ENCODE data around the gene ITIH4. TPM values are rescaled to one million over a fixed set of nuclear protein-coding genes. Genes with fewer than 3 reads are reported as not detected.

The ITIH4 gene
- total RNA-seq, 3 donors from 2014 or later: 1.9 to 6.0 (median 4.3) TPM

GRCh38 chr3:52834871-52835501 is 4.5 kb upstream of the ITIH4 start, which contains the start of gene MUSTN1:
MUSTN1 (minus strand) TSS chr3:52835019; CDS start chr3:52834948, 71 bp downstream.
- no peak for ATAC-seq
- TF ChIP-seq, protein P1, sequence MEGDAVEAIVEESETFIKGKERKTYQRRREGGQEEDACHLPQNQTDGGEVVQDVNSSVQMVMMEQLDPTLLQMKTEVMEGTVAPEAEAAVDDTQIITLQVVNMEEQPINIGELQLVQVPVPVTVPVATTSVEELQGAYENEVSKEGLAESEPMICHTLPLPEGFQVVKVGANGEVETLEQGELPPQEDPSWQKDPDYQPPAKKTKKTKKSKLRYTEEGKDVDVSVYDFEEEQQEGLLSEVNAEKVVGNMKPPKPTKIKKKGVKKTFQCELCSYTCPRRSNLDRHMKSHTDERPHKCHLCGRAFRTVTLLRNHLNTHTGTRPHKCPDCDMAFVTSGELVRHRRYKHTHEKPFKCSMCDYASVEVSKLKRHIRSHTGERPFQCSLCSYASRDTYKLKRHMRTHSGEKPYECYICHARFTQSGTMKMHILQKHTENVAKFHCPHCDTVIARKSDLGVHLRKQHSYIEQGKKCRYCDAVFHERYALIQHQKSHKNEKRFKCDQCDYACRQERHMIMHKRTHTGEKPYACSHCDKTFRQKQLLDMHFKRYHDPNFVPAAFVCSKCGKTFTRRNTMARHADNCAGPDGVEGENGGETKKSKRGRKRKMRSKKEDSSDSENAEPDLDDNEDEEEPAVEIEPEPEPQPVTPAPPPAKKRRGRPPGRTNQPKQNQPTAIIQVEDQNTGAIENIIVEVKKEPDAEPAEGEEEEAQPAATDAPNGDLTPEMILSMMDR (IDR thresholded peaks at IDR 0.05): no peak

DNA sequence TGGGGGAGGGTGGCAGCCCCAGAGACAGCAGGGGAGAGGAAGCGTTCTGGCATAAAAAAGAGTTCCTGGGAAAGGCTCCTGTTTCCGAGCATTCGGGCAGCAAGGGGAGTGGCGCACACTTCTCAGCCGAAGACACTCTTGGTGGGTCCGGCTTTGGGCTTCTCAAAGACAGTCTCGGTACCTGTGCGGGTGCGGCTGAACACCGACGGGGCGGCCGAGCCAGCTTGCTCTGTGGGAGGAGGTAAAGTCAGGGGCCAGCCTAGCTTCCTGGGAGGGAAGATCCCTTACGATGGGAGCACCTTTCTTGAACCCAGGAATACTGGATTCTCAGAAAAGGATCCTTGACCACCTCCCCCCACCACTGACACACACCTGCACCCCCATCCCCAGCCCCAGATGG is 2.7 kb upstream of the ITIH4 start:
- no peak overlapping the region for H3K4me3 ChIP-seq
- DNase-seq (no peak), ATAC-seq (no peak)
- no peaks in the 10 kb centered on the region for H3K9me3 ChIP-seq
- H3K4me1 ChIP-seq (ENCODE audit: low read depth): peaks cover 4% of the 10 kb centered on the region
- H3K36me3 ChIP-seq (ENCODE audit: low read depth): no peaks in the 10 kb centered on the region
- TF ChIP-seq, protein P1 (IDR thresholded peaks at IDR 0.05): no peak
- intact Hi-C loops (cut with DNase I, micrococcal nuclease): no loop called here

More at GRCh38 chr3:52834871-52835501, 4.5 kb upstream of the ITIH4 start, which contains the start of gene MUSTN1:
- Histone ChIP-seq H3K9me3 (no peaks in the 10 kb centered on the region), H3K4me3 (no peak within 1 kb of the TSS), H3K36me3 (ENCODE audit: low read depth) (no peaks in the 10 kb centered on the region), H3K4me1 (ENCODE audit: low read depth) (peaks cover 4% of the 10 kb centered on the region)
- no peak for DNase-seq
- intact Hi-C loops (cut with DNase I, micrococcal nuclease): no loop called here

- H3K4me3 ChIP-seq: no peak overlapping the region
- peaks cover 4% of the 10 kb centered on the region for H3K4me1 ChIP-seq (ENCODE audit: low read depth)
- peak in 2 of 3 donors; percentile 38 to 62 for DNase-seq
- ATAC-seq: peak; percentile 70
- H3K36me3 ChIP-seq (ENCODE audit: low read depth): no peaks in the 10 kb centered on the region
- intact Hi-C loops (cut with DNase I, micrococcal nuclease): no loop called here
- TF ChIP-seq, protein P1 (IDR thresholded peaks at IDR 0.05): no peak
- no peaks in the 10 kb centered on the region for H3K9me3 ChIP-seq
Observed at GRCh38 chr3:52831500-52832301, 1.2 kb upstream of the ITIH4 start.

GRCh38 chr3:52829906-52830463 is 487 bp downstream of the ITIH4 start:
- TF ChIP-seq, protein P1 (IDR thresholded peaks at IDR 0.05): no peak
- no peaks in the 10 kb centered on the region for H3K36me3 ChIP-seq (ENCODE audit: low read depth)
- H3K4me1 ChIP-seq (ENCODE audit: low read depth): peaks cover 4% of the 10 kb centered on the region
- no peaks in the 10 kb centered on the region for H3K9me3 ChIP-seq
- DNase-seq: no peak
- intact Hi-C loops (cut with DNase I, micrococcal nuclease): no loop called here
- no peak overlapping the region for H3K4me3 ChIP-seq
- peak; percentile 20 for ATAC-seq

GRCh38 chr3:52829482-52829881 is 990 bp downstream of the ITIH4 start:
- DNase-seq: no peak
- Histone ChIP-seq H3K4me1 (ENCODE audit: low read depth) (peaks cover 4% of the 10 kb centered on the region), H3K9me3 (no peaks in the 10 kb centered on the region), H3K36me3 (ENCODE audit: low read depth) (no peaks in the 10 kb centered on the region), H3K4me3 (no peak overlapping the region)
- intact Hi-C loops (cut with DNase I, micrococcal nuclease): no loop called here
- ATAC-seq: no peak
- TF ChIP-seq, protein P1 (IDR thresholded peaks at IDR 0.05): no peak

Data from mucosa of descending colon (tissue), 3 donors.